D721Med (cell line): ENCODE data around the gene SBNO1.
"Not testable (repeated sequence)": the region's sequence is repeated elsewhere in the genome, so short reads cannot be mapped to it uniquely, and the experiment has no call there.

Experiments used
- DNase-seq: peaks from one replicate; pipeline ENCODE4 v3.0.0; 2011; ENCODE audit warnings: low spot score; ENCODE audit not compliant: insufficient read length
- FAIRE-seq: peaks from 2 replicates; lab custom pipeline; 2011; peaks lifted over from hg19 to GRCh38; lab: Jason Lieb, UNC
- CTCF ChIP-seq: IDR thresholded peaks from 2 replicates; pipeline ENCODE4 v1.5.1; 2012; ENCODE audit warnings: mild to moderate bottlenecking, control low read depth; ENCODE audit not compliant: insufficient read depth; ENCODE audit errors: missing control alignments

The SBNO1 gene

GRCh38 chr12:123251403-123252076, 113.1 kb downstream of the SBNO1 start:
- no peak for TF ChIP-seq CTCF
- FAIRE-seq: no peak
- DNase-seq: no peak

GRCh38 chr12:123250471-123251383, 113.9 kb downstream of the SBNO1 start:
- no peak for FAIRE-seq
- TF ChIP-seq CTCF: no peak
- DNase-seq: no peak

- not testable (repeated sequence) for FAIRE-seq
Observed at GRCh38 chr12:123248996-123249741, 115.5 kb downstream of the SBNO1 start.

GRCh38 chr12:123248129-123248528, 116.5 kb downstream of the SBNO1 start:
- FAIRE-seq, DNase-seq: not testable (repeated sequence)

More at GRCh38 chr12:123248996-123249741, 115.5 kb downstream of the SBNO1 start:
- DNase-seq: not testable (repeated sequence)

GRCh38 chr12:123245678-123246077, 119.0 kb downstream of the SBNO1 start:
- no peak for FAIRE-seq
- TF ChIP-seq CTCF: no peak
- no peak for DNase-seq

- no peak for FAIRE-seq
Observed at GRCh38 chr12:123243671-123244262, 120.9 kb downstream of the SBNO1 start.

More at GRCh38 chr12:123243671-123244262, 120.9 kb downstream of the SBNO1 start:
- no peak for DNase-seq
- no peak for TF ChIP-seq CTCF
